NCI-H1105 (cell line): Measurements from ENCODE around the gene DST.

ENCODE experiments used
- DNase-seq: peaks from one replicate; lab custom pipeline; 2025; lab: John Stamatoyannopoulos, UW

The DST gene

GRCh38 chr6:56536536-56536935 is 106.2 kb downstream of the DST start:
- no peak for DNase-seq

GRCh38 chr6:56535626-56536025 is 107.1 kb downstream of the DST start:
- no peak for DNase-seq

- no peak for DNase-seq
These were observed 107.8 kb downstream of the DST start for GRCh38 chr6:56534680-56535419.

- DNase-seq = no peak
These were observed 109.7 kb downstream of the DST start for GRCh38 chr6:56532766-56533551.

GRCh38 chr6:56531839-56532595 is 110.7 kb downstream of the DST start:
- DNase-seq = no peak

- no peak for DNase-seq
These were observed 113.0 kb downstream of the DST start for GRCh38 chr6:56529594-56530191.

- DNase-seq = no peak
These were observed 114.3 kb downstream of the DST start for GRCh38 chr6:56528412-56528841.

GRCh38 chr6:56527934-56528333 is 114.8 kb downstream of the DST start:
- no peak for DNase-seq

GRCh38 chr6:56526860-56527544 is 115.7 kb downstream of the DST start:
- no peak for DNase-seq

GRCh38 chr6:56525974-56526789 is 116.5 kb downstream of the DST start:
- no peak for DNase-seq

GRCh38 chr6:56524891-56525703 is 117.6 kb downstream of the DST start:
- no peak for DNase-seq

- no peak for DNase-seq
These were observed 120.0 kb downstream of the DST start for GRCh38 chr6:56522495-56523270.

GRCh38 chr6:56521976-56522375 is 120.7 kb downstream of the DST start:
- DNase-seq = no peak

GRCh38 chr6:56521454-56521853 is 121.2 kb downstream of the DST start:
- DNase-seq = no peak

- no peak for DNase-seq
These were observed 122.5 kb downstream of the DST start for GRCh38 chr6:56520218-56520617.

- no peak for DNase-seq
These were observed 123.5 kb downstream of the DST start for GRCh38 chr6:56518995-56519767.

GRCh38 chr6:56517155-56517745 is 125.4 kb downstream of the DST start:
- peak; percentile 64 for DNase-seq

- no peak for DNase-seq
These were observed 126.7 kb downstream of the DST start for GRCh38 chr6:56516003-56516402.
